Measurements from ENCODE around the gene SNHG17.
"Not testable (repeated sequence)": the region's sequence is repeated elsewhere in the genome, so short reads cannot be mapped to it uniquely, and the experiment has no call there.

The SNHG17 gene

DNA sequence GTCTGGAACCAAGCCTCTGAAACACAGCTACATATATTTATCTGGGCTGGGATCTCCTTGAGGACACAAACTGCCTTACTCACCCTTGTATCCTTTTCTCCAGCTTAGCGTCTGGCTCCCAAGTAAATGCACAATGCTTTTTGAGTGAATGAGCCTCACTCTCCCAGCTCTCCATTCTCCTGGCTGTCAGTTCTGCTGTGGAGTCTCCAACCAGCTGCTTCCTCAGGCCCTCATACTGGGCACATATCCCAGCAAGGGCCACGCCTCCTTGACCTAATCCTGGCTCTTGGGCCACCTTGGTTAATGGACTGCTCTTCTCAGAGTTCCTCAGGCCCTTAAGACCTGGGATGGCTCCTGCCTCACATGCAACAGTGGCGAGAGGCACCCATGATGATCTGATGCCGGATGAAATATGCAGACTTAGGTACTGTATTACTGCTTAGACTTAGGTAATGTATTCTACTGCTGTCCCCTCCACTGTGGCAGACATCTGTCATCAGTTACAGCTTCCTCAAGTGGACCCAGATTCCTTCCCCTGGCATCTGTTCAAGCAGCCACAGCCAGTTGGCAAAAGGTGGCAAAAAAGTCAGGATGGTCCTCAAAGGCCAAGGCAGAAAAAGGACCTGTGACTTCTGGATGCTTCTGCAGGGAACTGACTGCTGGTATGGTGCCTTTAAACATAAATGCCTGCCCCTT lies 16.5 kb downstream of the SNHG17 start:
- DNase-seq = no peak

- DNase-seq = no peak
Measured at GRCh38 chr20:38414769-38415450, 20.2 kb downstream of the SNHG17 start.

DNA sequence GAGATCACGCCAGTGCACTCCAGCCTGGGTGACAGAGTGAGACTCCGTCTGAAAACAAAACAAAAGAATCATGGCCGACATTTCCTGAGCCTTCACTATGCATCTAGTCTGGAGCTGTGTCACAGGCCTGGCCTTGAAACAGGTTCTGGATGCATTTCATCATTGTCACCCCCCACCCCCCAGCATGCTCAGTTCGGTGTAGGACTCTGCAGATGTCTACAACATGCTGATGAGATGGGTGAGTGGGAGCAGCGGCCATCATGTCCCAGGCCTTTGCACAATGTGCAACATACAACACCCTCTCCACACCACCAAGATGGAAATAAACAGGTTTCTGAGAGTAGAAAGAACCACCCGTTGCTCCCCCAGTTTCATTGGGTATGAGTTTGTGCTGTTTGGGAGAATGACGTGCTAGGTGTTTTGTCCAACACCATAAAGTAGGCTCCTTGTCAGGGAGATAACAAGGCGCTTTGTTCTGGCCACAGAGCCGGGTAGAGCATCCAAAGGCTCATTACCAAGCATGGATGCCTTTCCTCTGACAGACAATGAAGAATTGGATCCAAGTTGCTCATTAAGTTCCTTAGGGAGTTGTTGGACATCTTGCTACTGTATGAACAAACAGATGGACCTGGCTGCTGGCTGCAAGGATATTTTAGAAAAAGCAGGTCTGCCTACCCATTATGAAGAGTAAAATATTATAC lies 22.1 kb downstream of the SNHG17 start:
- no peak for DNase-seq

DNA sequence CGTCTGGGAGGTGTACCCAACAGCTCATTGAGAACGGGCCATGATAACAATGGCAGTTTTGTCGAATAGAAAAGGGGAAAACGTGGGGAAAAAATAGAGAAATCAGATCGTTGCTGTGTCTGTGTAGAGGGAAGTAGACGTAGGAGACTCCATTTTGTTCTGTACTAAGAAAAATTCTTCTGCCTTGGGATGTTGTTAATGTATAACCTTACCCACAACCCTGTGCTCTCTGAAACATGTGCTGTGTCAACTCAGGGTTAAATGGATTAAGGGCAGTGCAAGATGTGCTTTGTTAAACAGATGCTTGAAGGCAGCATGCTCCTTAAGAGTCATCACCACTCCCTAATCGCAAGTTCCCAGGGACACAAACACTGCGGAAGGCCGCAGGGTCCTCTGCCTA lies 27.3 kb downstream of the SNHG17 start:
- not testable (repeated sequence) for DNase-seq

DNA sequence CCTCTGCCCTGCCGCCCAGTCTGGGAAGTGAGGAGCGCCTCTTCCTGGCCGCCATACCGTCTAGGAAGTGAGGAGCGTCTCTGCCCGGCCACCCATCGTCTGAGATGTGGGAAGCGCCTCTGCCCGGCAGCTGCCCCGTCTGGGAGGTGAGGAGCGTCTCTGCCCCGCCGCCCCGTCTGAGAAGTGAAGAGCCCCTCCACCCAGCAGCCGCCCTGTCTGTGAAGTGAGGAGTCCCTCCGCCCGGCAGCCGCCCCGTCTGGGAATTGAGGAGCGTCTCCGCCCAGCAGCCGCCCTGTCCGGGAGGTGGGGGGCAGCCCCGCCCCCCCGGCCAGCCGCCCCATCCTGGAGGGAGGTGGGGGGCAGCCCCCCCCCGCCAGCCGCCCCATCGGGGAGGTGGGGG lies 27.8 kb downstream of the SNHG17 start:
- DNase-seq = no peak

- no peak for DNase-seq
Measured at GRCh38 chr20:38406476-38406875, 28.7 kb downstream of the SNHG17 start.

DNA sequence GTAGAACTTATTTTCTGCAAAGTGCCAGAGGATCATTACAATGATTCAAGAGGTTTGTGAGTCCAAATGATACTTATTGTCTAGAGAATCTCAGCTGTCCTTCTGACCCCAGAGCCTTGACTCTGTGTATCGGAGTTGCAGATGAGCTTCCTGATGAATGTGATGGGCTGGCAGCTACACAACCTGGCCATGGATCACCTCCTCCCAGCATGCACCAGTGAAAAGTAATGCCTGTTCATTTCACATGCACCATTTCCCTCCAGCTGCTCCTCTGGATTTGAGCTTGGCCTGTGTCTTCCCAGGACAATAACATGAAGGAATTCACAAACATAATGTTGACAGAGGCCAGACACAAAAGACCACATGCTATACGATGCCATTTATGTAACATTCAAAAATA lies 30.0 kb downstream of the SNHG17 start:
- DNase-seq = no peak

- no peak for DNase-seq
Measured at GRCh38 chr20:38404016-38404415, 31.1 kb downstream of the SNHG17 start.

DNA sequence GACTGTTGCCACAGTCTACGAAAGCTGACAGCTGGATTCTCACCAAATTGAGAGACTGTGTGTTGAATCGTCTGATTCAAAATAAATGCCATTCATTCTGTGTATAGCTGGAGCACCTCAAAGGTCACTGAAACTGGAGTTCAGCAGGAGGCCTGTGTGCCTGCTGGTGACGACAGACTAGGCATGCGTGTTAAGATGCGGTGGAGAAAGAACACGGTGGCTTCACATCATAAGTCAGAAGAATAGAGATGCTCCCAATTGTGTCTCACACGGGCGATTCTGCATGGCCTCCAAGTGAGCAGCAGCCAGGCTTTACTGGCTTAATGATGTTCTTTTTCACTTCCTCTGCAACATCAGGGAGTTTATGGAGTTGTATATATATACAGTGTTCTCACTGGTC lies 32.3 kb downstream of the SNHG17 start:
- no peak for DNase-seq

GRCh38 chr20:38402089-38402488 lies 33.0 kb downstream of the SNHG17 start:
- no peak for DNase-seq

DNA sequence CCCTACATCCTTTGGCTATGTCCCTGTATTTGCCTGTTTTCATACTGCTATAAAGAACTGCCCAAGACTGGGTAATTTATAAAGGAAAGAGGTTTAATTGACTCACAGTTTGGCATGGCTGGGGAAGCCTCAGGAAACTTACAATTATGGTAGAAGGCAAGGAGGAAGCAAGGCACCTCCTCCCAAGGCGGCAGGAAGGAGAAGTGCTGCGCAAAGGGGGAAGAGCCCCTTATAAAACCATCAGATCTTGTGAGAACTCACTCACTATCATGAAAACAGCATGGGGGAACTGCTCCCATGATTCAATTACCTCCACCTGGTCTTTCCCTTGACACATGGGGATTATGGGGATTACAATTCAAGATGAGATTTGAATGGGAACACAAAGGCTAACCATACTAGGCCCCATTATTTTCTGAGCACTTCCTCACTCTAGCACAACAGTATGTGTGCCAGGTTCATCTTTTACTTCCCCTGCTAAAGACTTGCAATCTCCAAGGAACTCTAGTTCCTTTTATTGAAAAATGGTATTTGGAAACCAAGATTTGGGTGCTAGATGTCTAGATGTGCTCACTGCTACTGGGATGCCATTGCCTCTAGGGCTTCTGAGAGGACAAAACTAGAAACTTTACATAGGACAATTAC lies 39.3 kb downstream of the SNHG17 start:
- not testable (repeated sequence) for DNase-seq

GRCh38 chr20:38395165-38395564 lies 40.0 kb downstream of the SNHG17 start:
- DNase-seq = no peak

DNA sequence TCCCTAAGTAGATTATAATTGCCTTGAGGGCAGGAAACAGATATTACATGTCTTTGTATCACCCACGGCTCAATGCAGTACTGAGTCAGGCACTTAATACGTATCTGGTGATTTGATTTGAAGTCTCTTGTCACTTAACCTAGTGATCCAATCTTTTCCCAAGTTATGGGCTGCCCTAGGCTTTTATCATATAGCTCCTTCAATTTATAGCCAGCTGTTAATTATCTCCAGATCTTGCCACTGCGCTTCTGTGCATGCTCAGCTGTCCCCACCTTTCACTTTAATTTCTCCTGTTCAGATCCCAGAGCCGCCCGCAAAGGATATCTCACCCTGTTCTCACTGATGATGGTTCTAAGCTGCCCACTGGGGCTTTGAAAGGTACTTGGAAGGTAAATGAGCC lies 41.9 kb downstream of the SNHG17 start:
- no peak for DNase-seq

GRCh38 chr20:38392356-38392755 lies 42.8 kb downstream of the SNHG17 start:
- DNase-seq = no peak

GRCh38 chr20:38387953-38388352 lies 47.2 kb downstream of the SNHG17 start:
- DNase-seq = no peak

DNA sequence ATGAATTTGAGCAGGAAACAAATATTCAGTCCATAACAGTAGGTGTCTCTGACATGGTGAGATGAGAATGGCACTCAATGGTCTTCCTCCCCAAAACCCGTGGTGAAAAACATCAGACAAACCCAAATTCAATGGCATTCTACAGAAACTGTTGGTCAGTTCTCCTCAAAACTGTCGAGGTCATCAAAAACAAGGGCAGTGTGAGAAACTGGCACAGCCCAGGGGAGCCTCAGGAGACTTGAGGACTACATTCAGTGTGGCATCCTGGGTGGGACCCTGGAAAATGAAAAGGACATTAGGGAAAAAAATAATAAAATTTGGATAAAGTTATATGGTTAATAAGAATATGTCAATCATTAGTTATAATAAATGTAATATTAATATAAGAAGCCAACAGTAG lies 48.3 kb downstream of the SNHG17 start:
- no peak for DNase-seq

GRCh38 chr20:38386004-38386403 lies 49.1 kb downstream of the SNHG17 start:
- no peak for DNase-seq

- DNase-seq = no peak
Measured at GRCh38 chr20:38383147-38383546, 52.0 kb downstream of the SNHG17 start.

DNA sequence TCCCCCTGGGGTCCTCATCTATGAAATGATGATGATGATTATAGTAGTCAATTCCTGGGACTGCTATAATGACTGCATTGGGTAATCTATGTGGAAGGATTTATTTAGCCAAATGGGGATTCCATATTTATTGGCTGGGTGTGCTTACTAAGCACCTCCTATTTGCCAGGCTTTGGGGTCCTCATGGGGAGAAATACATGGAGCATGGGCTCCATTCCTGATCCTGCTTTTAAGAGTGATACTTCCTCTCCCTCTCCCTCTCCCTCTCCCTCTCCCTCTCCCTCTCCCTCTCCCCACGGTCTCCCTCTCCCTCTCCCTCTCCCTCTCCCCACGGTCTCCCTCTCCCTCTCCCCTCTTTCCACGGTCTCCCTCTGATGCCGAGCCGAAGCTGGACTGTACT lies 57.3 kb downstream of the SNHG17 start:
- not testable (repeated sequence) for DNase-seq

DNA sequence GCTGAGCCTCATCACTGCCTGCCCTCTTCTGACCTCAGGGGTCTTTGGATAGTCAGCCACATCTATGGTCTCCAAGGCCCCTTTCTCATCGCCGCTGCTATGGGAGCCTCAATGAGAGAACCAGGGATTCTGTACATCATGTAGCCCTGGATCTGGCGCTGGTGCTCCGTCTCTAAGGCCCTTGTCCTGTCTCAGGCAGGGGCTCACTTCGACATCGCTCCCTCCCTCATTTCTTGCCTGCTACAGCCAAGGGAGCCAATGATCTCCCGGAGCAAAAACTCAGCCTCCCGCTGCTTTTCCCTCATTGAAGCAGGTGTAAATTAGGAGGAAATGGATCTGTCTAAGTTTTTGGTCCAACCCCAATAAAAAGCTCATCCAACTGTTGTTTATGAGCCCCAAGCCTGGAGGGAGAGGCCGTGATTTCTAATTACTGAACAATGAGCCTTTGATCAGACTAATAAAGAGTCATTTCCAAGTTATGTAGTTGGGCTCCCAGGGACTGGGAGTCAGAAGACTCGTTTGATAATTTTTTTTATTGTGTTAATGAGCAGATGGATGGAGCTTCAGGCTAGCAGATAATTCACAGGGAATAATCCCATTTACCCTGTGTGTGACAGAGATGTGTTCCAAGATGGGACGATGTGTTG lies 58.0 kb downstream of the SNHG17 start:
- no peak for DNase-seq

DNA sequence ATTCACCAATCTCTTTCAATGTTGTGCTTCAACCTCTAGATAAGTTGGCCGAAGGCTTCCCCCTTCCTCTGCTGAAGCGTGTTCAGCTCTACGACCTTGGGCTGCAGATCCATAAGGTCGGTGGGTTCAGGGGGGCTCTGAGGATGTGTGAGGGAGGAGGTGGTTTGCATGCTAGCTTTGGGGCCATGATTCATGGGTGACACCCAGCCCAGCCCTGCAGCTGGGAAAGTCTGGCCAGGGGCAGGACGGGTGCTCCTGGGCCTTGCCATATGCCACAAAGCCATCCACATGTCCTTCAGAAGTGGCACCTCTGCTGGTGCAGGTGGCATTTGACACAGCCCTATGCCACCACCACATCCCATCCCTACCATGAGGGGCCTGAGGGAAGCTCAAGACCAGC lies 61.2 kb downstream of the SNHG17 start:
- DNase-seq = no peak

GRCh38 chr20:38373231-38373867 lies 61.8 kb downstream of the SNHG17 start:
- no peak for DNase-seq

DNA sequence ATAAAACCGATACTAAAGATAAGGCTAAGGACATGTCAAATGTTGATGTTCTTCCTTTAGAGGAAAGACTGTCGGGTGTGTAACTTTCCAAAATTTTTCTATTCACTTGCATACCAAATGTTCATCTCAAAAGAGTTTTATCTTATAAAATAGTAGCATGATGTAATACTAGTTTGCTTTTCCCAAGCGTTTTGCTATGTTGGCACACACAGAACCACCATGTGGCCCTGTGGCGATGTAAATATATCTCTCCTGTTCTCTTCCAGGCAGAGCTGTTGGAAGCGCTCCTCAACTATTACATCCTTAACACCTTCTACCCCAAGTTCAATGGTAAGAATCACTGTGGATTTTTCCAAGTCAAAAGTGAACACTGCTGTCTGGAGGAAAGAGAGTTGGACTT lies 62.3 kb downstream of the SNHG17 start:
- no peak for DNase-seq
